Upper lobe of left lung (tissue), 6 donors: Measurements from ENCODE around the gene COMMD4. TPM values are rescaled to one million over a fixed set of nuclear protein-coding genes. Genes with fewer than 3 reads are reported as not detected.
"Not testable (repeated sequence)": the region's sequence is repeated elsewhere in the genome, so short reads cannot be mapped to it uniquely, and the experiment has no call there.

Experiments used
- ATAC-seq, 2 donors: fragments of 200-7000 bp; cut with Tn5 transposase; one replicate each; pipeline ENCODE4 v1.9.1; 2022; ENCODE audit warnings: mild to moderate bottlenecking in 2 of 2, moderate library complexity in 2 of 2; ENCODE audit not compliant: low FRiP score in 2 of 2
- DNase-seq, 2 donors: peaks; one replicate each; pipeline ENCODE4 v3.0.0-alpha.2; 2019 to 2020
- H3K27ac ChIP-seq, 4 donors: fragments of 200-600 bp; sonication (generic); one replicate each; pipeline ENCODE4 v1.5.1; 2016 to 2019
- H3K27me3 ChIP-seq, 4 donors: fragments of 200-600 bp; sonication (generic); one replicate each; pipeline ENCODE4 v1.5.1; 2017 to 2019
- H3K36me3 ChIP-seq, 4 donors: fragments of 200-600 bp; sonication (generic); one replicate each; pipeline ENCODE4 v1.5.1; 2016 to 2019
- H3K4me1 ChIP-seq, 4 donors: fragments of 200-600 bp; sonication (generic); one replicate each; pipeline ENCODE4 v1.5.1; 2018 to 2019
- H3K4me3 ChIP-seq, 4 donors: fragments of 200-600 bp; sonication (generic); one replicate each; pipeline ENCODE4 v1.5.1; 2017 to 2019; ENCODE audit warnings: mild to moderate bottlenecking in 2 of 4, moderate library complexity in 1 of 4
- H3K9me3 ChIP-seq, 4 donors: fragments of 200-600 bp; sonication (generic); one replicate each; pipeline ENCODE4 v1.5.1; 2018 to 2019
- EP300 ChIP-seq, 4 donors: sonication (generic); formaldehyde crosslinking; IDR thresholded peaks; one replicate each; pipeline ENCODE4 v1.5.1; 2017; ENCODE audit warnings: antibody characterized with exemption in 4 of 4, control low read depth in 2 of 4
- POLR2A ChIP-seq, 4 donors: fragments of 450-650 bp; IDR thresholded peaks; one replicate each; pipeline ENCODE4 v1.5.1; 2016 to 2017; ENCODE audit warnings: antibody characterized with exemption in 4 of 4, mild to moderate bottlenecking in 2 of 4
- POLR2AphosphoS5 ChIP-seq, 2 donors: sonication (generic); formaldehyde crosslinking; IDR thresholded peaks; one replicate each; pipeline ENCODE4 v1.5.1; 2017; ENCODE audit warnings: antibody characterized with exemption in 2 of 2
- WGBS, 2 donors: methylation state at CpG; one replicate each; pipeline ENCODE4 v1.1.5; 2017 to 2018; 5-methylcytosine and 5-hydroxymethylcytosine counted together
- total RNA-seq, 6 donors: library from RNA; depleted of rRNA in 4 of 6; stranded (reverse); fragments of >200 nt in 4 of 6; gene quantifications; one replicate each; pipeline versions ENCODE4 v1.1.0 to v1.2.1, GENCODE V29; 2016 to 2021
- TF ChIP-seq, protein P1 (sequence below), 6 experiments: fragments of 450-650 bp in 4 of 6; fragments of 200-600 bp in 2 of 6; sonication (generic) in 2 of 6; IDR thresholded peaks; one replicate each; pipeline ENCODE4 v1.5.1; 2016 to 2019; ENCODE audit warnings: antibody characterized with exemption in 6 of 6
- donor health status: DM: no; HTN: no; CAD: no; lungs with moderate emphysema.
- donor health status: DM: no; HTN: yes; CAD: no; lungs with severe emphysema.

The COMMD4 gene
- total RNA-seq, 6 donors from 2014 or later = 28.7 to 104 (median 76.0) TPM

DNA sequence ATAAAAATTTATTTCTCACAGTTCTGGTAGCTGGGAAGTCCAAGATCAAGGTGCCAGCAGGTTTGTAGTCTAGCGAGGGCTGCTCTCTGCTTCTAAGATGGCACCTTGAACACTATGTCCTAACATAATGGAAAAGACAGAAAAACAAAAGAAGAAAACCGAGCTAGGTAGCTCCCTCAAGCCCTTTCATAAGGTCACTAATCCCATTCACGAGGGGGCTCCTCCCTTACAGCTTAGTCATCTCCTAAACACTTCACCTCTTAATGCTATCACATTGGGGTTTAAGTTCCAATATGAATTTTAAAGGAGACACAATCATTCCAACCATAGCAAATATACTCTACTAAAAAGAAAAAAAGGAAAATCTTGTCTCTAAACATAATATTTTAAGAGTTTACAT lies 29.7 kb upstream of the COMMD4 start:
- Histone ChIP-seq H3K4me3 (no peak overlapping the region), H3K27ac (no peak overlapping the region), H3K9me3 (no peaks in the 10 kb centered on the region), H3K27me3 (no peaks in the 10 kb centered on the region), H3K4me1 (no peaks in the 10 kb centered on the region), H3K36me3 (no peaks in the 10 kb centered on the region)
- WGBS, 2 donors = 61 to 65% methylated on average over 3 of the region's 3 CpGs
- ATAC-seq (no peak), DNase-seq (no peak)
- no peak for TF ChIP-seq POLR2AphosphoS5 (IDR thresholded peaks at IDR 0.05)
- no peak for TF ChIP-seq POLR2A (IDR thresholded peaks at IDR 0.05)
- TF ChIP-seq, protein P1, sequence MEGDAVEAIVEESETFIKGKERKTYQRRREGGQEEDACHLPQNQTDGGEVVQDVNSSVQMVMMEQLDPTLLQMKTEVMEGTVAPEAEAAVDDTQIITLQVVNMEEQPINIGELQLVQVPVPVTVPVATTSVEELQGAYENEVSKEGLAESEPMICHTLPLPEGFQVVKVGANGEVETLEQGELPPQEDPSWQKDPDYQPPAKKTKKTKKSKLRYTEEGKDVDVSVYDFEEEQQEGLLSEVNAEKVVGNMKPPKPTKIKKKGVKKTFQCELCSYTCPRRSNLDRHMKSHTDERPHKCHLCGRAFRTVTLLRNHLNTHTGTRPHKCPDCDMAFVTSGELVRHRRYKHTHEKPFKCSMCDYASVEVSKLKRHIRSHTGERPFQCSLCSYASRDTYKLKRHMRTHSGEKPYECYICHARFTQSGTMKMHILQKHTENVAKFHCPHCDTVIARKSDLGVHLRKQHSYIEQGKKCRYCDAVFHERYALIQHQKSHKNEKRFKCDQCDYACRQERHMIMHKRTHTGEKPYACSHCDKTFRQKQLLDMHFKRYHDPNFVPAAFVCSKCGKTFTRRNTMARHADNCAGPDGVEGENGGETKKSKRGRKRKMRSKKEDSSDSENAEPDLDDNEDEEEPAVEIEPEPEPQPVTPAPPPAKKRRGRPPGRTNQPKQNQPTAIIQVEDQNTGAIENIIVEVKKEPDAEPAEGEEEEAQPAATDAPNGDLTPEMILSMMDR (IDR thresholded peaks at IDR 0.05) = no peak
- TF ChIP-seq EP300 (IDR thresholded peaks at IDR 0.05) = no peak

DNA sequence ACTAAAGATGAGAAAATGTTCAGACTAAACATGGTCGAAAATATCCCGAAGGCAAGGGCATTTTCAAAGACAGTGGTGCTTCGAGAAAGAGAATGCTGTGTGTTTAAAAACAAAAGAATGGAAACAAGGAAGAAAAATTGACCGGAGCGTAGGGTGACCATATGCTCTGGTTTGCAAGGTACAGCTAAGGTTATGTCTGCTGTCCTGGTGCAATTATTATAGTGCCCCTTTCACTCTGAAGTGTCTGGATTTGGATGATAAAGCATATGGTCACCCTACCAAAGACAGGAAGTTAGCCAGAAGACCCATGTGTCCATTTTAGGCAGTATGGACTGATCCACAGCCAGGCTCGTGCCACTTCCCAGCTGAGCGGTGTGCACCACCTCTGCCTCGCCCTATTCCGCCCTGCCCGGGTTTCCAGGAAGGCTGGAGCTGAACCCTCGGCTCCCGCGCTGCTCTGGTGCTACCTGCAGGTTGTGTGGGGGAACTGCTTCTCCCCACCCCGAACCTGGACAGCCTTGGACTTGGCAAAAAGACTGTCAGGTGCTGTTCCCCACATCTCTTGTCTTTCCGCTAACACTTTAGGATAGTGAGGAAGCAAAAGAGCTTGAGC lies 28.0 kb upstream of the COMMD4 start:
- ATAC-seq (peak in 1 of 2 donors; percentile 39), DNase-seq (peak in 1 of 2 donors; percentile 40)
- Histone ChIP-seq H3K4me1 (no peaks in the 10 kb centered on the region), H3K36me3 (no peaks in the 10 kb centered on the region), H3K27ac (no peak overlapping the region), H3K27me3 (no peaks in the 10 kb centered on the region), H3K9me3 (no peaks in the 10 kb centered on the region), H3K4me3 (no peak overlapping the region)
- TF ChIP-seq, protein P1 (IDR thresholded peaks at IDR 0.05) = peak in 5 of 6 experiments; percentile 13 to 48 (median 29)
- TF ChIP-seq POLR2AphosphoS5 (IDR thresholded peaks at IDR 0.05) (no peak), POLR2A (IDR thresholded peaks at IDR 0.05) (no peak)
- 34 to 53% methylated on average over 9 to 15 of the region's 15 CpGs for WGBS, 2 donors

DNA sequence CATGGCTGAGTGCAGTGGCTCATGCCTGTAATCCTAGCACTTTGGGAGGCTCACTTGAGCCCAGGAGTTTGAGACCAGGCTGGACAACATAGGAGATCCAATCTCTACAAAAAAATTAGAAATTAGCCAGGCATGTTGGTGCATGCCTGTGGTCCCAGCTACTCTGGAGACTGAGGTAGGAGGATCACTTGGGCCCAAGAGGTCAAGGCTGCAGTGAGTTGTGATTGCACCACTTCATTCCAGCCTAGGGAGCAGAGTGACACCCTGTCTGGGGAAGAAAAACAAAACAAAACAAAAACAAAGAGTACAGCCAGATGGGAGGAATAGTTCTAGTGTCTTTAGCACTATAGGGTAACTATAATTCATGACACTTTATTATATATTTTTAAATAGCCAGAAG lies 26.2 kb upstream of the COMMD4 start:
- no peaks in the 10 kb centered on the region for H3K36me3 ChIP-seq
- H3K27ac ChIP-seq = no peak overlapping the region
- TF ChIP-seq POLR2A (IDR thresholded peaks at IDR 0.05) (no peak), EP300 (IDR thresholded peaks at IDR 0.05) (no peak), POLR2AphosphoS5 (IDR thresholded peaks at IDR 0.05) (no peak)
- TF ChIP-seq, protein P1 (IDR thresholded peaks at IDR 0.05) = no peak
- ATAC-seq (no peak), DNase-seq (no peak)
- no peak overlapping the region for H3K4me3 ChIP-seq
- H3K9me3 ChIP-seq = no peaks in the 10 kb centered on the region
- no peaks in the 10 kb centered on the region for H3K27me3 ChIP-seq
- no peaks in the 10 kb centered on the region for H3K4me1 ChIP-seq

DNA sequence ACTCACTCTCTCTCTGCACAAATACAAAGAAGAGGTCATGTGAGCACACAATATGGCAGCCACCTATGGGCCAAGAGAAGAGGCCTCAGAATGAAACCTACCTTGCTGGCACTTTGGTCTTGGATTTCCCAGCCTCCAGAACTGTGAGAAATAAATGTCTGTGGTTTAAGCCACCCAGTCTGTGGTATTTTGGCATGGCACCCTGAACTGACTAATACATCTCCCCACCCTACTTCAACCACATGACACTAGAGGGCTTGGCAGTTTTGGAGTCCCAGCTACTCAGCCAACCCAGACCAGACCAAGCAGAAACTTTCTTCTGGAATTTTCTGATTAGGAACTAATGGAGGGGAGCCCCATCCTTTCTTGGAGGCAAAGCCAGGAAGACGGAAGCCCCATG lies 23.3 kb upstream of the COMMD4 start:
- WGBS, 2 donors = 94 to 100% methylated on average over 1 of the region's 1 CpG
- H3K9me3 ChIP-seq, H3K4me3 ChIP-seq, ATAC-seq, H3K4me1 ChIP-seq, H3K36me3 ChIP-seq, H3K27me3 ChIP-seq, H3K27ac ChIP-seq, DNase-seq: not testable (repeated sequence)

DNA sequence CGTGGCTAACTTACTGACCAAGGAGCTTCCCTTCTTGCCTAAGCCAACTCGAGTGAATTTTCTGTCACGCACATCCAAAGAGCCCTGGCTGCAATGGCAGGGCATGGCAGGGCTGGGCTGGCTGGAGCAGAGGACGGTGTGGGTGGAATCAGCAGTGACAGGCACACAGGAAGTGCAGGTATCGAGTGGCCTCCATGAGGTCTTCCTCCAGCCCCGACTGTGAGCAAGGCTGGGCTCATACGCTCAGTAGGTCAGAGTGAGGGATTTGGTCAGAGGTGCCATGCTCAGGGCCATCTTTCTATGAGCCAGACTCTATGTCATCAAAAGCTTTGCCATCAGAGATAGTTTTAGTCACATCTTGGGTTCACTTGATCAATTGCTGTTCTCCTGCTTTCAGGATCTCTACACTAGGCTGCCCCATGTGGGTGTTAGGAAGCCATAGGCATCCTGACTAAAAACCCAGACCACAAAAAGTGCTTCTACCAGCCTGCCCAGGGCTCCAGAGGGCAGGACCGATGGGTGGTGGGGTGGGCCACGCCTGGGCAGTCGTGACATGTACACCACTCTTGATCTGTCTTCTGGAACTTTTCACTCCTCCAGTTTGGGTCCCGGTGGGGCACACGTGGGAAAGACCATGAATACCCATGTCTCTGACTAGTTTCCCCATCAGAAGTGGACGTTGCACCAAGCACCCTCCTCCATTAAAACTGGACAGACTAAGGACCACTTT lies 22.6 kb upstream of the COMMD4 start:
- no peaks in the 10 kb centered on the region for H3K4me1 ChIP-seq
- TF ChIP-seq, protein P1 (IDR thresholded peaks at IDR 0.05) = no peak
- ATAC-seq (no peak), DNase-seq (no peak)
- H3K27ac ChIP-seq = no peak overlapping the region
- no peak overlapping the region for H3K4me3 ChIP-seq
- 81 to 91% methylated on average over 10 to 13 of the region's 13 CpGs for WGBS, 2 donors
- H3K27me3 ChIP-seq = no peaks in the 10 kb centered on the region
- no peaks in the 10 kb centered on the region for H3K36me3 ChIP-seq
- no peaks in the 10 kb centered on the region for H3K9me3 ChIP-seq
